HG03280 (cell line): Measurements from ENCODE around the gene GALNT18.

Experiments used
- ATAC-seq: cut with Tn5 transposase; IDR thresholded peaks from one replicate; pipeline ENCODE4 v1.9.1; 2021; ENCODE audit warnings: mild to moderate bottlenecking, moderate library complexity; ENCODE audit not compliant: unreplicated experiment

GALNT18 gene

GRCh38 chr11:11533751-11534150, 88.1 kb downstream of the GALNT18 start:
- no peak for ATAC-seq

- no peak for ATAC-seq
Measured at GRCh38 chr11:11533057-11533456, 88.7 kb downstream of the GALNT18 start.

GRCh38 chr11:11532574-11532973, 89.2 kb downstream of the GALNT18 start:
- no peak for ATAC-seq

- no peak for ATAC-seq
Measured at GRCh38 chr11:11531131-11531908, 90.5 kb downstream of the GALNT18 start.

- no peak for ATAC-seq
Measured at GRCh38 chr11:11528986-11529385, 92.8 kb downstream of the GALNT18 start.

- ATAC-seq, result no peak
Measured at GRCh38 chr11:11525283-11525682, 96.5 kb downstream of the GALNT18 start.

GRCh38 chr11:11524436-11525061, 97.3 kb downstream of the GALNT18 start:
- no peak for ATAC-seq

- no peak for ATAC-seq
Measured at GRCh38 chr11:11522591-11522990, 99.2 kb downstream of the GALNT18 start.

GRCh38 chr11:11521306-11522002, 100.4 kb downstream of the GALNT18 start:
- no peak for ATAC-seq

- ATAC-seq, result no peak
Measured at GRCh38 chr11:11520231-11521015, 101.4 kb downstream of the GALNT18 start.

- no peak for ATAC-seq
Measured at GRCh38 chr11:11519184-11519583, 102.6 kb downstream of the GALNT18 start.

- no peak for ATAC-seq
Measured at GRCh38 chr11:11514246-11514645, 107.6 kb downstream of the GALNT18 start.

GRCh38 chr11:11513422-11513821, 108.4 kb downstream of the GALNT18 start:
- ATAC-seq, result no peak

- no peak for ATAC-seq
Measured at GRCh38 chr11:11512929-11513328, 108.9 kb downstream of the GALNT18 start.

GRCh38 chr11:11512502-11512901, 109.3 kb downstream of the GALNT18 start:
- ATAC-seq, result no peak

- ATAC-seq, result no peak
Measured at GRCh38 chr11:11512090-11512489, 109.7 kb downstream of the GALNT18 start.

- ATAC-seq, result no peak
Measured at GRCh38 chr11:11510939-11511338, 110.9 kb downstream of the GALNT18 start.

- no peak for ATAC-seq
Measured at GRCh38 chr11:11505692-11506091, 116.1 kb downstream of the GALNT18 start.

GRCh38 chr11:11505190-11505589, 116.6 kb downstream of the GALNT18 start:
- no peak for ATAC-seq

- no peak for ATAC-seq
Measured at GRCh38 chr11:11504071-11504470, 117.7 kb downstream of the GALNT18 start.

GRCh38 chr11:11502263-11502861, 119.4 kb downstream of the GALNT18 start:
- no peak for ATAC-seq
